Left colon (tissue), 2 donors: ENCODE results near the gene CD1B. TPM values are rescaled to one million over a fixed set of nuclear protein-coding genes. Genes with fewer than 3 reads are reported as not detected.
"Not testable (repeated sequence)": the region's sequence is repeated elsewhere in the genome, so short reads cannot be mapped to it uniquely, and the experiment has no call there.

Source experiments
- ATAC-seq: fragments of 200-7000 bp; cut with Tn5 transposase; one replicate; pipeline ENCODE4 v1.9.1; 2020; ENCODE audit warnings: mild to moderate bottlenecking, moderate library complexity
- DNase-seq, 2 donors: peaks; one replicate each; pipeline ENCODE4 v3.0.0-alpha.2; 2020
- intact Hi-C, 2 donors: fragments of 100-400 bp; cut with DNase I in 1 of 2; cut with micrococcal nuclease in 1 of 2; formaldehyde crosslinking; loops; one replicate each; pipeline versions ENCODE4 v1.11.2 to v1.14.0; 2022; cut with DNase I, micrococcal nuclease
- long read RNA-seq: library from polyadenylated mRNA; unstranded; transcript quantifications from one replicate; pipeline ENCODE4 v2.0.0, GENCODE V29; 2021
- total RNA-seq, 2 donors: library from RNA; stranded (reverse); fragmentation: NEBNext Ultra II Directional; extraction: Animal tissue kit (Norgen Biotek cat#: 25700); gene quantifications; one replicate each; pipeline ENCODE4 v1.2.1, GENCODE V29; 2021
- donor health status: DM: no; HTN: no; CAD: no.
- donor health status: DM: yes; HTN: yes; CAD: no.

Gene CD1B
- total RNA-seq, result not detected
- long read RNA-seq, result 0 reads

DNA sequence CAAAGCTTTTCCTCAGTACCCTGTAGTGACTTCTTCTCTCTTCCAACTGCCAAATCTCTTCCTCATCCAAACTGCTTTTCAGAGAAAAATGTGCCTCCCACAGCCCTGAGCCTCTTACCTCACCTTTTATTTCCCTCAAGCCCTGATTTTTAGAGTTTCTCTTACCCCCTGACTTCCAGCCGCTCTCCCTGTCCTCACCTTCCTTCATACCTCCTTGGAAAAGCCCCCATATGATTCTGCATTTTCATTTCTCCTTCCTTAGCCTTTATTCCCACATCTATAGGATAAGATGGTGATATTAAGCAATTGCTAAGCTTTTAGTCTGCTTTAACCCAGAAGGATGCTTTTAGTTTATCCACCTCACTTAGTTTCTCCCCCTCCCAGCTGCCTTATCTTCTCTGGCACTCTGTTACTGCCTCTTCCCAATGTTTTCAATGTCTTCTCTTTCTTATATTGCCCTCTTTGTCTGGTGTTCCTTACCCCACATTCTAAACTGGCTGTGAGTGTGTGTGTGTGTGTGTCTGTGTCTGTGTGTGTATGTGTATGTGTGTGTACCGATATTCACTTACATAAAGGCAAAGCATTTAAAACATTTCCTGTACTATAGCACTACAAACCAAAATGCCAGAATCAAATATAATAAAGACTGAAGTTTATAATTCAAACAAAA lies at the start of gene CD1B:
Gene CD1B (minus strand): TSS at position 51 of the 670 bp plus-strand sequence. CDS start 108 bp downstream, outside the sequence.
- DNase-seq (no peak), ATAC-seq (no peak)
- intact Hi-C loops, result no loop called here

- intact Hi-C loops, result no loop called here
- ATAC-seq (no peak), DNase-seq (no peak)
These were observed 43.5 kb upstream of the CD1B start for GRCh38 chr1:158374860-158375259.

- ATAC-seq, DNase-seq, intact Hi-C loops: not testable (repeated sequence)
These were observed 42.8 kb upstream of the CD1B start for GRCh38 chr1:158374101-158374500.

- no peak for DNase-seq
- ATAC-seq, result no peak
- intact Hi-C loops, result no loop called here
These were observed 40.0 kb upstream of the CD1B start for GRCh38 chr1:158371188-158371953.

GRCh38 chr1:158366783-158367182 lies 35.5 kb upstream of the CD1B start:
- no peak for ATAC-seq
- intact Hi-C loops, result no loop called here

DNA sequence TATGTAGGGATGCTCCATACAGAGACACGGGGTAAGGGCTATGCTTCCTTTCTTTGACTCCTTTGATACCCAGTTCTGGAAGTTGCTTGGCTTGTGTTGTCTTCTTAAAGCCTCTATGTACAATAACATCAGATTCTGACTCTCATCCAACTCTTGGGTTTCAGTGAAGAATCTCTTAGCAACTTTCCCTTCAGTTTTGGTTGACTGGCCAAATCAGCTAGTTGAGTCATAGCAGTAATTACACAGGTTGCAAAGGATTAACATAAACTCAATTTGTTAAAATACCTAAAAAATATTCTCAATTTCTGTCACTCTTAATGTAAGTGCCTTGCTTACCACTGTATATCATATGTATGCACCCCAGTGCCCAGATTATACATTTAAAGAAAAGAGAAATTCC lies 31.6 kb upstream of the CD1B start:
- intact Hi-C loops, result no loop called here
- DNase-seq (no peak), ATAC-seq (no peak)

More at GRCh38 chr1:158366783-158367182, 35.5 kb upstream of the CD1B start:
- DNase-seq, result no peak

GRCh38 chr1:158362482-158362881 lies 31.2 kb upstream of the CD1B start:
- intact Hi-C loops, result no loop called here
- DNase-seq (no peak), ATAC-seq (no peak)

GRCh38 chr1:158357441-158357840 lies 26.1 kb upstream of the CD1B start:
- ATAC-seq (no peak), DNase-seq (no peak)
- intact Hi-C loops, result no loop called here

DNA sequence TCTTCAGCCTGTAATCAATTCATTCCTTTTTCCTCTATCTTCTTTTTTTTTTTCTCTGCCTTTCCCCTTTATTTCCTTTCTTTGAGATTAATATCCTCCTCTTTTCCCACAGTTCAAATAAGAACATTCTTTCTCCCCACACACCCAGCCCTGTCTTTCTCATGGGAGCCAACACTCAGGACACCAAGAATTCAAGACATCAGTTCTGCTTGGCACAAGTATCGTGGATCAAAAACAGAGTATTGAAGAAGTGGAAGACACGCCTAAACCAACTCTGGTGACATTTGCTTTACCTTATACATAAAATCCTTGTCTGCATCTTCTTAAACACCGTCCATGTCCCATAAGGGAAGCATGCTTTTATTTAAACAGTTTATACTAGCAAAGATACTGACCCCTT lies 25.3 kb upstream of the CD1B start:
- ATAC-seq, result no peak
- no peak for DNase-seq
- intact Hi-C loops, result no loop called here

DNA sequence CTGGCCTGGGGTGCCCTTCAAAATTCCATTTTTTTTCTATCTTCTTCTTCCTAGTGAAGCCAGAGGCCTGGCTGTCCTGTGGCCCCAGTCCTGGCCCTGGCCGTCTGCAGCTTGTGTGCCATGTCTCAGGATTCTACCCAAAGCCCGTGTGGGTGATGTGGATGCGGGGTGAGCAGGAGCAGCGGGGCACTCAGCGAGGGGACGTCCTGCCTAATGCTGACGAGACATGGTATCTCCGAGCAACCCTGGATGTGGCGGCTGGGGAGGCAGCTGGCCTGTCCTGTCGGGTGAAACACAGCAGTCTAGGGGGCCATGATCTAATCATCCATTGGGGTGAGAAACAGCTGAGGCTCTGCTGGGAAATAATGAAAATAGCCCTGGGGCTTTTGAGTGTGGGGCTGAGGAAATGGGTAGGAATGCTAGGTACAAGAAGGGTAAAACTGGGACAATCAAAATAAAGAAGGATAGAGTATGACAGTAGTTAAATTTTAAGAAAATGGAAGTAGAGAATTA lies 24.5 kb upstream of the CD1B start:
- intact Hi-C loops, result no loop called here
- no peak for ATAC-seq
- DNase-seq, result no peak

DNA sequence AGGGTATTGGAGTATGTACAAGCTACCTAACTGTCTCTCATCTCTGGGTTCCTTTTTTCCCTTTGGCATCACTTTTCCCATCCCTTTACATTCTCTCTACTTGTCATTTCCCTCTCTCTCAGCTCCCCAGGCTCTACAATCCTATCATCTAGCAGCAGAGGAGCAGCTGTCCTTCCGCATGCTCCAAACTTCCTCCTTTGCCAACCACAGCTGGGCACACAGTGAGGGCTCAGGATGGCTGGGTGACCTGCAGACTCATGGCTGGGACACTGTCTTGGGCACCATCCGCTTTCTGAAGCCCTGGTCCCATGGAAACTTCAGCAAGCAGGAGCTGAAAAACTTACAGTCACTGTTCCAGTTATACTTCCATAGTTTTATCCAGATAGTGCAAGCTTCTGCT lies 22.9 kb upstream of the CD1B start:
- DNase-seq (no peak), ATAC-seq (no peak)
- intact Hi-C loops, result no loop called here

DNA sequence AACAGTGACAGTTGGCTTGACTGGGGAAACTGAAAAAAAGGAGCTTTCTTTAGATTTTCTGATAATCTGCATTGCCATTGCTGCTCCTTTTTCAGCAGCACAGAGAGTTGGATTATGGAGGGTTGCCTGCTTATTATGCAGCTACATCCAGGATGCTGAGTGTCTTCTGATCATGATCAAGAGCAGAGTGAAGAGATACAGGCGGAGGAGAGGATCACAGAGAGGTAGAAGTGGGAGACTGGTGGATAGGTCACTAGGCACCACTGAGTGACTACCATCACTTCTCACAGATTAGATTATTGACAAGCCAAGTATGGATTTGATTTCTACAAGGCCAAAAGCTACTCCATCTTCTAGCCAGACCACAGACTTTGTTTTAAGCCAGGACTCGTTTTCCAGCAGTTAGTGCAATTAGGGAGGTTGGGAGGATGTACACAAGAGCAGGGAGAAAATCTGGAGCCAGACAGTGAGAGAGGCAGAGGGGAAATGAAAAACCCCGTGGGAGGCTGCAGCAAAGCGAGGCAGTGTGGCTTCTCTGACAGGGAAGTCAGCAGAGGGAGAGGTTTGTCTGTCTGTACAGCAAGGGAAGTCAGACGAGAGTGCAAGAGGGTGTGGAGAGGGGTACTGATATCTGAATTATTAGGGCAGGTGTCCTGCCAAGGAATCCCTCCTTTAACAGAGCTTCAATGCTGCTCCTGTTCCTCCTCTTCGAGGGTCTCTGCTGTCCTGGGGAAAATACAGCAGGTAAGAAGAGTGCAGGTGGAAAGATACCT lies 22.2 kb upstream of the CD1B start, which contains the start of gene CD1E:
Gene CD1E (plus strand): TSS at position 592 of the 773 bp plus-strand sequence. CDS start 95 bp downstream, at position 687.
- no peak for ATAC-seq
- intact Hi-C loops, result no loop called here
- DNase-seq, result no peak

DNA sequence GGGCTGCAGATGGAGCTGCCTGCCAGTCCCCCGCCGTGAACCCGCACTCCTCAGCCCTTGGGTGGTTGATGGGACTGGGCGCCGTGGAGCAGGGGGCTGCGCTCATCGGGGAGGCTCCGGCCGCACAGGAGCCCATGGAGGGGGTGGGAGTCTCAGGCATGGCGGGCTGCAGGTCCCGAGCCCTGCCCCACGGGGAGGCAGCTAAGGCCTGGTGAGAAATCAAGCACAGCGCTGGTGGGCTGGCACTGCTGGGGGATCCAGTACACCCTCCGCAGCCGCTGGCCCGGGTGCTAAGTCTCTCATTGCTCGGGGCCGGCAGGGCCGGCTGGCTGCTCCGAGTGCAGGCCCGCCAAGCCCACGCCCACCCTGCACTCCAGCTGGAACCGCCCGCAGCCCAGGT lies 17.6 kb upstream of the CD1B start:
- intact Hi-C loops, ATAC-seq, DNase-seq: not testable (repeated sequence)

DNA sequence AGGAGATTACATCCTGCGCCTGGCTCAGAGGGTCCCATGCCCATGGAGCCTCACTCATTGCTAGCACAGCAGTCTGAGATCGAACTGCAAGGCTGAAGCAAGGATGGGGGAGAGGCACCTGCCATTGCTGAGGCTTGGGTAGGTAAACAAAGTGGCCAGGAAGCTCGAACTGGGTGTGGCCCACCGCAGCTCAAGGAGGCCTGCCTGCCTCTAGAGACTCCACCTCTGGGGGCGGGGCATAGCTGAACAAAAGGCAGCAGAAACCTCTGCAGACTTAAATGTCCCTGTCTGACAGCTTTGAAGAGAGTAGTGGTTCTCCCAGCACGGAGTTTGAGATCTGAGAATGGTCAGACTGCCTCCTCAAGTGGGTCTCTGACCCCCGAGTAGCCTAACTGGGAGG lies 5.1 kb upstream of the CD1B start:
- DNase-seq, ATAC-seq, intact Hi-C loops: not testable (repeated sequence)

- intact Hi-C loops, result no loop called here
These were observed 3.8 kb upstream of the CD1B start for GRCh38 chr1:158335213-158335532.

GRCh38 chr1:158334526-158335212 lies 3.3 kb upstream of the CD1B start:
- intact Hi-C loops, result no loop called here
- DNase-seq, result no peak
- no peak for ATAC-seq

More at GRCh38 chr1:158335213-158335532, 3.8 kb upstream of the CD1B start:
- no peak for DNase-seq
- no peak for ATAC-seq

- ATAC-seq, result no peak
- DNase-seq, result no peak
- intact Hi-C loops, result no loop called here
These were observed 2.2 kb upstream of the CD1B start for GRCh38 chr1:158333405-158334155.

DNA sequence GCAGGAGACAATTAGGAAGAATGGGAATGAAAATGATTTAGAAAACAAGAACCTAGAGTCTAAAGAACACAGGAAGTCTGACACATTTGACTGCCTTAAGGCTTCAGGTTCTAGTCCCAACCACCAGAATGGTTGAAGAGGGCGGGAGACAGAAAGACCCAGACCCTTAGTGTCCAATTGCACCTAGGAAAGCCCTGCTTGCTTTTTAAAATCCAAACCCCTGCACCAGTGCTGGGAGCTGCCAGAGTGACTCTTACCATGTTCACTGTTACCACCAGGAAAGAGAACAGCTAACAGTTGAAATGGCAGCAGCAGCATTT lies 265 bp downstream of the CD1B start:
- DNase-seq (no peak), ATAC-seq (no peak)
- intact Hi-C loops, result no loop called here
